IMR-90 (cell line): Measurements from ENCODE around the gene EMC9. TPM values are rescaled to one million over a fixed set of nuclear protein-coding genes. Genes with fewer than 3 reads are reported as not detected.

Experiments
- ATAC-seq: fragments of 200-7000 bp; cut with Tn5 transposase; 2 replicates; pipeline ENCODE4 v1.9.1; 2020; ENCODE audit warnings: low read depth, mild to moderate bottlenecking, moderate library complexity
- BruUV-seq: library from RNA; stranded (reverse); fragments of 400-500 nt; replicated peaks from 2 replicates; lab custom pipeline; 2021; lab: Mats Ljungman, UMichigan
- CTCF ChIA-PET: fragments of 300-600 bp; formaldehyde crosslinking; extraction: SDS; loops from one replicate; lab custom pipeline; 2021; ENCODE audit warnings: antibody characterized with exemption; lab: Yijun Ruan, JAX
- POLR2A ChIA-PET: fragments of 300-600 bp; sonication (Branson Sonifier 250); formaldehyde crosslinking; loops from one replicate; lab custom pipeline; 2022; ENCODE audit warnings: antibody characterized with exemption; ENCODE audit not compliant: unreplicated experiment; lab: Charles Lee
- DNase-seq: peaks from one replicate; pipeline ENCODE4 v3.0.0; 2013
- H2AFZ ChIP-seq: replicated peaks from 2 replicates; pipeline ENCODE3; 2013; ENCODE audit warnings: low read length, mild to moderate bottlenecking; ENCODE audit not compliant: poor library complexity
- H2AK5ac ChIP-seq: 2 replicates; pipeline ENCODE4 v1.6.1; 2013; ENCODE audit warnings: low read depth, low read length, inconsistent platforms
- H2AK9ac ChIP-seq: replicated peaks from 2 replicates; pipeline ENCODE3; 2013; ENCODE audit warnings: mild to moderate bottlenecking, low read depth, low read length, moderate library complexity; ENCODE audit not compliant: poor library complexity
- H2BK120ac ChIP-seq: 2 replicates; pipeline ENCODE4 v1.6.1; 2013; ENCODE audit warnings: low read depth, low read length, inconsistent platforms
- H2BK15ac ChIP-seq: 3 replicates; pipeline ENCODE4 v1.6.1; 2013; ENCODE audit warnings: low read depth, low read length, inconsistent platforms
- H2BK20ac ChIP-seq: 2 replicates; pipeline ENCODE4 v1.6.1; 2013; ENCODE audit warnings: low read depth, mild to moderate bottlenecking, inconsistent platforms, low read length, moderate library complexity
- H2BK5ac ChIP-seq: 2 replicates; pipeline ENCODE4 v1.6.1; 2013; ENCODE audit warnings: mild to moderate bottlenecking, low read depth, low read length, inconsistent platforms; ENCODE audit not compliant: poor library complexity, severe bottlenecking
- H3K14ac ChIP-seq: replicated peaks from 2 replicates; pipeline ENCODE4 v1.6.1; 2013; ENCODE audit warnings: low read depth, low read length, inconsistent platforms
- H3K18ac ChIP-seq: 2 replicates; pipeline ENCODE4 v1.6.1; 2013; ENCODE audit warnings: low read depth, low read length, control low read depth
- H3K23ac ChIP-seq: 2 replicates; pipeline ENCODE4 v1.6.1; 2013; ENCODE audit warnings: low read depth, low read length, inconsistent platforms
- H3K27ac ChIP-seq: 2 replicates; pipeline ENCODE4 v1.5.1; 2013; ENCODE audit warnings: mild to moderate bottlenecking, control low read depth, low read length; ENCODE audit not compliant: insufficient read depth
- H3K27me3 ChIP-seq: 2 replicates; pipeline ENCODE4 v1.6.1; 2013; ENCODE audit warnings: low read length; ENCODE audit not compliant: control insufficient read depth, insufficient read depth
- H3K36me3 ChIP-seq: 2 replicates; pipeline ENCODE4 v1.6.1; 2013; ENCODE audit warnings: low read length, mixed read lengths; ENCODE audit not compliant: control insufficient read depth, insufficient read depth
- H3K4ac ChIP-seq: 2 replicates; pipeline ENCODE4 v1.6.1; 2013; ENCODE audit warnings: low read depth, low read length, inconsistent platforms
- H3K4me1 ChIP-seq: 2 replicates; pipeline ENCODE4 v1.6.1; 2013; ENCODE audit warnings: low read length, mixed read lengths; ENCODE audit not compliant: control insufficient read depth, insufficient read depth
- H3K4me2 ChIP-seq: 2 replicates; pipeline ENCODE4 v1.6.1; 2013; ENCODE audit warnings: low read depth, mild to moderate bottlenecking, control low read depth, low read length, moderate library complexity
- H3K4me3 ChIP-seq: 2 replicates; pipeline ENCODE4 v1.5.1; 2013; ENCODE audit warnings: low read depth, mild to moderate bottlenecking, control low read depth, low read length, moderate library complexity; ENCODE audit not compliant: insufficient read depth
- H3K56ac ChIP-seq: 2 replicates; pipeline ENCODE4 v1.6.1; 2013; ENCODE audit warnings: low read length, inconsistent platforms; ENCODE audit not compliant: insufficient read depth; ENCODE audit errors: extremely low read depth
- H3K79me1 ChIP-seq, 2 experiments: 2 replicates each; pipeline ENCODE4 v1.6.1; 2013; ENCODE audit warnings: low read length in 2 of 2, inconsistent platforms in 1 of 2, low read depth in 1 of 2
- H3K9ac ChIP-seq: 2 replicates; pipeline ENCODE4 v1.6.1; 2013; ENCODE audit warnings: low read depth, low read length, control low read depth
- H3K9me1 ChIP-seq: 2 replicates; pipeline ENCODE4 v1.6.1; 2013; ENCODE audit warnings: low read length, inconsistent platforms; ENCODE audit not compliant: insufficient read depth
- H3K9me3 ChIP-seq: 2 replicates; pipeline ENCODE4 v1.6.1; 2013; ENCODE audit warnings: low read length; ENCODE audit not compliant: control insufficient read depth, insufficient read depth
- H4K20me1 ChIP-seq: 2 replicates; pipeline ENCODE4 v1.6.1; 2013; ENCODE audit warnings: low read length, inconsistent platforms; ENCODE audit not compliant: insufficient read depth
- H4K5ac ChIP-seq: 2 replicates; pipeline ENCODE4 v1.6.1; 2013; ENCODE audit warnings: mild to moderate bottlenecking, low read depth, low read length, control low read depth
- H4K8ac ChIP-seq, 2 experiments: 2 replicates each; pipeline ENCODE4 v1.6.1; 2013; ENCODE audit warnings: low read depth in 2 of 2, low read length in 2 of 2, control low read depth in 1 of 2, inconsistent platforms in 1 of 2
- H4K91ac ChIP-seq: 2 replicates; pipeline ENCODE4 v1.6.1; 2013; ENCODE audit warnings: low read depth, low read length, inconsistent platforms; ENCODE audit not compliant: insufficient read depth
- CEBPB ChIP-seq: IDR thresholded peaks from 2 replicates; pipeline ENCODE4 v1.6.1; 2012; ENCODE audit warnings: low read depth, low read length, improper control_type of control experiment
- FOS ChIP-seq: fragments of 150-350 bp; IDR thresholded peaks from 2 replicates; pipeline ENCODE4 v1.6.1; 2016; ENCODE audit warnings: low read depth, low read length
- MAFK ChIP-seq: IDR thresholded peaks from 2 replicates; pipeline ENCODE4 v1.6.1; 2012; ENCODE audit warnings: low read depth, low read length, improper control_type of control experiment
- MXI1 ChIP-seq: IDR thresholded peaks from 2 replicates; pipeline ENCODE4 v1.6.1; 2012; ENCODE audit warnings: low read depth, mild to moderate bottlenecking, low read length, moderate library complexity, borderline replicate concordance
- NFE2L2 ChIP-seq: fragments of 150-350 bp; IDR thresholded peaks from 2 replicates; pipeline ENCODE4 v1.6.1; 2016; ENCODE audit warnings: low read depth, mild to moderate bottlenecking, low read length
- POLR2A ChIP-seq: IDR thresholded peaks from 2 replicates; pipeline ENCODE4 v1.6.1; 2012; ENCODE audit warnings: mild to moderate bottlenecking, low read depth, low read length
- RCOR1 ChIP-seq: IDR thresholded peaks from 2 replicates; pipeline ENCODE4 v1.6.1; 2012; ENCODE audit warnings: mild to moderate bottlenecking, low read length, improper control_type of control experiment; ENCODE audit not compliant: insufficient replicate concordance
- RFX5 ChIP-seq: IDR thresholded peaks from 2 replicates; pipeline ENCODE4 v1.8.0; 2012; ENCODE audit warnings: low read depth, mild to moderate bottlenecking, low read length, moderate library complexity
- WGBS, 2 experiments: methylation state at CpG; one replicate each; pipeline versions ENCODE4 v1.1.5 to v1.1.7; 2013; ENCODE audit warnings: missing lambda C conversion rate in 2 of 2; ENCODE audit not compliant: insufficient read length in 1 of 2; ENCODE audit errors: extremely low coverage in 2 of 2; 5-methylcytosine and 5-hydroxymethylcytosine counted together
- dilution Hi-C: fragments of 300-500 bp; cut with HindIII; formaldehyde crosslinking; loops from one replicate; pipeline ENCODE4 v1.14.3; 2018; ENCODE audit warnings: low sequenced_read_pairs; ENCODE audit not compliant: unreplicated experiment
- in situ Hi-C: fragments of 300-500 bp; cut with MboI; formaldehyde crosslinking; loops from 3 replicates; pipeline ENCODE4 v1.14.3; 2019; ENCODE audit warnings: low sequenced_read_pairs, inconsistent platforms, mixed read lengths
- intact Hi-C: fragments of 100-400 bp; cut with micrococcal nuclease; formaldehyde crosslinking; loops from 2 replicates; pipeline ENCODE4 v1.10.0; 2022
- polyA plus RNA-seq, 3 experiments: library from polyadenylated mRNA; depleted of rRNA; stranded (reverse); fragments of >200 nt; gene quantifications; 2 replicates each; pipeline ENCODE4 v1.2.3, GENCODE V29; 2012; ENCODE audit warnings: low replicate concordance in 1 of 3
- total RNA-seq: library from RNA; depleted of rRNA; stranded (reverse); fragments of >200 nt; gene quantifications from 2 replicates; pipeline ENCODE4 v1.2.3, GENCODE V29; 2012
- TF ChIP-seq, protein P1 (sequence below): fragments of 150-350 bp; IDR thresholded peaks from 2 replicates; pipeline ENCODE4 v1.6.1; 2017; ENCODE audit warnings: mild to moderate bottlenecking, antibody characterized with exemption, low read length, low read depth
- TF ChIP-seq, protein P2 (sequence below): conservative IDR thresholded peaks from 2 replicates; pipeline ENCODE4 v1.5.1; 2012; ENCODE audit warnings: mild to moderate bottlenecking, low read depth, low read length, improper control_type of control experiment
- TF ChIP-seq, protein P3 (sequence below): fragments of 150-350 bp; IDR thresholded peaks from 2 replicates; pipeline ENCODE4 v1.6.1; 2016; ENCODE audit warnings: low read depth, mild to moderate bottlenecking, low read length, moderate library complexity, borderline replicate concordance

EMC9 gene
- total and polyA plus RNA-seq, 2 of the 4 experiments (the other 2 are of a cell fraction): 15.1 to 19.2 TPM

DNA sequence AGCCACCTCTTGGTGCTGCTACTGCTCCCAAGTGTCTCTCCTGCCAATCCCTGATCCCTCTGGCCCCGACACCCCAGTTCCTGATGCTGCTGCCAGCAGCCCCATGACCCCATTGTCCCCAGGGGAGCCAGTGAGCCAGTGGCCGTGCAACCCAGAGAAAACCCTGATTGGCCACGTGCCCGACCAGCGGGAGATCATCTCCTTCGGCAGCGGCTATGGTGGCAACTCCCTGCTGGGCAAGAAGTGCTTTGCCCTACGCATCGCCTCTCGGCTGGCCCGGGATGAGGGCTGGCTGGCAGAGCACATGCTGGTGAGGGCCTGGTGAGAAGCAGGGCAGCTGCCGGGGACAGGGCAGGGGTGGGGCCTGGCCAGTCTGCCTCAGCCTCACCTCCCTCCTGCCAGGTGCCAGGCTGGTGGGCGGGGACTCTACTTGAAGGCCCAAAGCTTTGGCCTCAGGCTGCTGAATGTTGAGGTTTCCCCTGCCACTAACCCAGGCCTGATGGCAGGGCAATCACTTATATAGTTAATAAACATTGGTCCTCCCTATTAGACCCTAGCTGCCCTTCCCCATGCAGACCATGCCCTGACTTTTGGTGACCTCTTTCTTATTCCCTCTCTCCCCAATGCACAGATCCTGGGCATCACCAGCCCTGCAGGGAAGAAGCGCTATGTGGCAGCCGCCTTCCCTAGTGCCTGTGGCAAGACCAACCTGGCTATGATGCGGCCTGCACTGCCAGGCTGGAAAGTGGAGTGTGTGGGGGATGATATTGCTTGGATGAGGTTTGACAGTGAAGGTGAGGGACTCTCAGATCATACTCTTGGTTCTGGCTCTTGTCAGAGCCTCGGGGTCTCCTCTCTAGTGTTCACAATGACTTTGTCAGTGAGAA is 42.2 kb downstream of the EMC9 start (continued):
- TF ChIP-seq MAFK: no peak

DNA sequence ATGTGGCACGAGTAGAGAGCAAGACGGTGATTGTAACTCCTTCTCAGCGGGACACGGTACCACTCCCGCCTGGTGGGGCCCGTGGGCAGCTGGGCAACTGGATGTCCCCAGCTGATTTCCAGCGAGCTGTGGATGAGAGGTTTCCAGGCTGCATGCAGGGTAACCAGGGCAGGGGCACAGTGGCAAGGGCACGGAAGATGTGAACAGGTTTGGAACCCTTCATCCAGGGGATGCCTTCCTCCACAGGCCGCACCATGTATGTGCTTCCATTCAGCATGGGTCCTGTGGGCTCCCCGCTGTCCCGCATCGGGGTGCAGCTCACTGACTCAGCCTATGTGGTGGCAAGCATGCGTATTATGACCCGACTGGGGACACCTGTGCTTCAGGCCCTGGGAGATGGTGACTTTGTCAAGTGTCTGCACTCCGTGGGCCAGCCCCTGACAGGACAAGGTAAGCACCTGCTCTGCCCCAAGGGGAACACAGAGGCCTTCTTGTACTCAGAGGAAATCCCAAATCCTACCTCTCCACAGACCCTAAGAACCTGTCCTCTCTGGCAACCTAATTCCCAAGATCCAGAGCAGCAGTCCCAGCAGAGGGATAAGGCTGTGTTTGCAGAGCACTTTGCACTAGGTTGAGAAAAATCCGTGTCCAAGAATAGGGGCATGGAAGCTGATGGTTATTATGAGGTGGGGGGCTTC is 43.0 kb downstream of the EMC9 start:
- no peak for DNase-seq
- H2AFZ ChIP-seq: no peak overlapping the region
- peaks cover 17% of the 10 kb centered on the region for H3K9me1 ChIP-seq
- H3K79me1 ChIP-seq: peaks cover 16 to 41% of the 10 kb centered on the region in 2 experiments
- H3K56ac ChIP-seq: no peak overlapping the region
- H3K27me3 ChIP-seq: no peaks in the 10 kb centered on the region
- no peak overlapping the region for H4K5ac ChIP-seq
- H3K4me3 ChIP-seq: no peak overlapping the region
- no peak overlapping the region for H3K14ac ChIP-seq
- no peak for ATAC-seq
- in situ Hi-C loops (loop anchor here (10.0 kb wide), 1 partner anchor 124 kb away; no protein-coding TSS in a partner anchor), dilution Hi-C loops (no loop called here), intact Hi-C loops (no loop called here)
- no peak overlapping the region for H2BK20ac ChIP-seq
- 97% methylated on average over 7 of the region's 16 CpGs; no CpG with 5 or more reads in 1 of the 2 experiments for WGBS, 2 experiments
- ChIA-PET CTCF (no interaction called here), POLR2A (no interaction called here)
- no peak overlapping the region for H4K8ac ChIP-seq
- H4K20me1 ChIP-seq: peaks cover 19% of the 10 kb centered on the region; the same call in 1 of the 2 replicates
- no peak overlapping the region for H2BK5ac ChIP-seq
- no peaks in the 10 kb centered on the region for H3K9me3 ChIP-seq
- H2BK15ac ChIP-seq: no peak overlapping the region
- peaks cover 38% of the 10 kb centered on the region for H3K36me3 ChIP-seq
- H2BK120ac ChIP-seq: no peak overlapping the region
- no peak overlapping the region for H3K4ac ChIP-seq
- no peak overlapping the region for H3K27ac ChIP-seq
- H4K91ac ChIP-seq: no peak overlapping the region
- BruUV-seq: no TSS peak
- no peak overlapping the region for H3K18ac ChIP-seq
- H3K23ac ChIP-seq: no peak overlapping the region
- peaks cover 8% of the 10 kb centered on the region for H3K4me1 ChIP-seq
- H2AK5ac ChIP-seq: no peak overlapping the region
- no peak overlapping the region for H3K4me2 ChIP-seq
- peak overlapping the region; percentile 47 for H2AK9ac ChIP-seq
- no peak overlapping the region for H3K9ac ChIP-seq
- TF ChIP-seq FOS (no peak), NFE2L2 (no peak), POLR2A (no peak), RFX5 (no peak), CEBPB (no peak), RCOR1 (no peak), MXI1 (no peak)
- TF ChIP-seq, protein P1, sequence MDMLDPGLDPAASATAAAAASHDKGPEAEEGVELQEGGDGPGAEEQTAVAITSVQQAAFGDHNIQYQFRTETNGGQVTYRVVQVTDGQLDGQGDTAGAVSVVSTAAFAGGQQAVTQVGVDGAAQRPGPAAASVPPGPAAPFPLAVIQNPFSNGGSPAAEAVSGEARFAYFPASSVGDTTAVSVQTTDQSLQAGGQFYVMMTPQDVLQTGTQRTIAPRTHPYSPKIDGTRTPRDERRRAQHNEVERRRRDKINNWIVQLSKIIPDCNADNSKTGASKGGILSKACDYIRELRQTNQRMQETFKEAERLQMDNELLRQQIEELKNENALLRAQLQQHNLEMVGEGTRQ: no peak
- TF ChIP-seq, protein P2, sequence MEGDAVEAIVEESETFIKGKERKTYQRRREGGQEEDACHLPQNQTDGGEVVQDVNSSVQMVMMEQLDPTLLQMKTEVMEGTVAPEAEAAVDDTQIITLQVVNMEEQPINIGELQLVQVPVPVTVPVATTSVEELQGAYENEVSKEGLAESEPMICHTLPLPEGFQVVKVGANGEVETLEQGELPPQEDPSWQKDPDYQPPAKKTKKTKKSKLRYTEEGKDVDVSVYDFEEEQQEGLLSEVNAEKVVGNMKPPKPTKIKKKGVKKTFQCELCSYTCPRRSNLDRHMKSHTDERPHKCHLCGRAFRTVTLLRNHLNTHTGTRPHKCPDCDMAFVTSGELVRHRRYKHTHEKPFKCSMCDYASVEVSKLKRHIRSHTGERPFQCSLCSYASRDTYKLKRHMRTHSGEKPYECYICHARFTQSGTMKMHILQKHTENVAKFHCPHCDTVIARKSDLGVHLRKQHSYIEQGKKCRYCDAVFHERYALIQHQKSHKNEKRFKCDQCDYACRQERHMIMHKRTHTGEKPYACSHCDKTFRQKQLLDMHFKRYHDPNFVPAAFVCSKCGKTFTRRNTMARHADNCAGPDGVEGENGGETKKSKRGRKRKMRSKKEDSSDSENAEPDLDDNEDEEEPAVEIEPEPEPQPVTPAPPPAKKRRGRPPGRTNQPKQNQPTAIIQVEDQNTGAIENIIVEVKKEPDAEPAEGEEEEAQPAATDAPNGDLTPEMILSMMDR: no peak
- TF ChIP-seq, protein P3, sequence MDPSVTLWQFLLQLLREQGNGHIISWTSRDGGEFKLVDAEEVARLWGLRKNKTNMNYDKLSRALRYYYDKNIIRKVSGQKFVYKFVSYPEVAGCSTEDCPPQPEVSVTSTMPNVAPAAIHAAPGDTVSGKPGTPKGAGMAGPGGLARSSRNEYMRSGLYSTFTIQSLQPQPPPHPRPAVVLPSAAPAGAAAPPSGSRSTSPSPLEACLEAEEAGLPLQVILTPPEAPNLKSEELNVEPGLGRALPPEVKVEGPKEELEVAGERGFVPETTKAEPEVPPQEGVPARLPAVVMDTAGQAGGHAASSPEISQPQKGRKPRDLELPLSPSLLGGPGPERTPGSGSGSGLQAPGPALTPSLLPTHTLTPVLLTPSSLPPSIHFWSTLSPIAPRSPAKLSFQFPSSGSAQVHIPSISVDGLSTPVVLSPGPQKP: no peak
